Stimulated activated CD8-positive, alpha-beta memory T cell treated with anti-CD3 and anti-CD28 coated beads, Interleukin-7, amount 100 ng/mL, for 1 hour (primary cell): ENCODE measurements around the gene TP53I11.

ENCODE experiments used
- DNase-seq, 2 donors: peaks; one replicate each; pipeline ENCODE4 v3.0.0-alpha.2; 2020; ENCODE audit warnings: low read depth in 2 of 2

The TP53I11 gene

DNA sequence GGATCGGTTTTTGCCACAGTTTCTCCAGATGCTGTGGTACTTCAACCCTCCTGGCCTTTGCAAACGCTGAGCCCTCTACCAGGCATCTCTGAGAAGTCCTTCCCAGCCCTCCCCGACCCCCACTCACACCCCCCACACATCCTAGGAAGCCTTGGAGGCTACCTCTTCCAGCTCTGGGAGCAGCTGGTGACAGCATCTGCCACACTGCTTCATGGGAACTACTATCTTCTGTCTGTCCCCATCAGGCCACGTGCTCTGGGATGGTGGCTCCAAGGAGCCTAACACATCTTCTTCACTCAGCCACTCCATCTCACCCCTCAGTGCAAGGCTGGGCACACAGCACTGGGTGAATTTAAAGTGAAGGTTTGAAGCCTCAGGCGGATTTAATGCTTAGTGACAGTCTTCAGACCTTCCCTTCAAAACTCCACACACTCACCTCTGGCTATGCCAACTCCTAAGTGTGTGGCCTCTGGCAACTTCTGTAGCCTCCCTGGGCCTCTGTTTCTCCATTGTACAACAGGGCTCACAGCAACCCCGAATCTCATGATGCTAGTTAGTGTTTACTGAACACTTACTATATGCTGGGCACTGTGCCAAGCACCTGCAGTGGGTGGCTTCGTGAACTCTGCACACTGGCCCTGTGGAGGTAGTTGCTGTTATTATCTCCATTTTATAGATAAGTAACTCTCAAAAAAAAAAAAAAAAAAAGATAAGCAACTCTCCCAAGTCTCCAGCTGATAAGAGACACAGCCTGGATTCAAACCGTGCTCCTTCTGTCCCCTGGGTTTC is 7.3 kb upstream of the TP53I11 start:
- no peak for DNase-seq

DNA sequence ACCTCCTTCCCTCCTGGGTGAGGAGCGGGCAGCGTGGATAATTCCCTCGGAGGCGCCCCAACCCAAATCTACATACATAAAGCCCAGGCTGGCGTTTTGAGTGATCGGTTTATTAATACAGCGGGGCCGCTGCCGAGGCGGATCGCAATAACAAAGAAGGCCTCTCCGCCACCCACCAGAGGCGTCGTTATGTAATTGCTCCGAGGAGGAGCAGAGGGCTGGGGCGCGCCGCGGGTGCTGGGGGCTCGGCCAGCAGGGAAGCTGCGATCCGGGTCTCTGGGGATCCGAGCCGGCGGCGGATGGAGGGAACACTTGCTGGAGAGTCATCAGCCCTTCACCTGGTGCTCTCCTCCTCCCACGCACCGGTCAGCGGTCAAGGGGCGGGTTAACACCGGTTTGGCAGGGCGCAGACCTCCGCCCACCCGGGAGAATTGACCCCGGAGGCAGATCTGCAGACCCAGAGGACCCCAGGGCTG is 6.4 kb upstream of the TP53I11 start:
- DNase-seq, result no peak

DNA sequence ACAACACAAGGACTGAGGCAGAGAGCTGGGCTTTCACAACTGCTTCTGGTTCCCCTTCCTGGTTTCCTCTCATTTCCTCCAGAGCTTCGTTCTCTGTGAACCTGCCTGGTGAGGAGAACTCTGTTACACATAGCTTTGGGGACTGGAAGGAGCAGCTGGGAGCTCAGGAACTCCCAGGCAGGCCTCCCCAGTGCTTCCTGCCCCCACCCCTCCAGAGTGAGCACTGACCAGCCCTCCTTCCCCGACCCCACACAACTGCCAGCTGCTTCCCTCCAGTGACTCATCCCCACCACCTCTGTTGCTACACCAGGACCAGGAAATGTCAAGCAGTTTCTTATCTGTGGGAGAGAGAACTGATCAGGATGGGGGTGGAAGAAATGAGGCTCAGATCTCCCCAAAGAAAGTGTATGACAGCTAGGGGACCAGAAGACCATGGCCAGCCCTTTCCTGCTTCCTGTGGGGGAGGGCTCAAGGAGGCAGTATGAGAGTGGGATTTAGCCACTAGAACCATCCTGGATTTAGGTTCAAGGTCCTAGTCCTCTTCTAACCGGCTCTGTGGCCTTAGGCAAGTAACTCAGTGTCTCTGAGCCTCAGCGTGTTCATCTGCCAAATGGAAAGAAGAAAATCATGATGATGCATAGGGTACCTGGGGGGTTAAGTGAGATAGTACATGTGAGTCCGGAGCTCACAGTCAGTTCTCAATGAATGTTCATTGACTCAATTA is 4.5 kb upstream of the TP53I11 start:
- no peak for DNase-seq

DNA sequence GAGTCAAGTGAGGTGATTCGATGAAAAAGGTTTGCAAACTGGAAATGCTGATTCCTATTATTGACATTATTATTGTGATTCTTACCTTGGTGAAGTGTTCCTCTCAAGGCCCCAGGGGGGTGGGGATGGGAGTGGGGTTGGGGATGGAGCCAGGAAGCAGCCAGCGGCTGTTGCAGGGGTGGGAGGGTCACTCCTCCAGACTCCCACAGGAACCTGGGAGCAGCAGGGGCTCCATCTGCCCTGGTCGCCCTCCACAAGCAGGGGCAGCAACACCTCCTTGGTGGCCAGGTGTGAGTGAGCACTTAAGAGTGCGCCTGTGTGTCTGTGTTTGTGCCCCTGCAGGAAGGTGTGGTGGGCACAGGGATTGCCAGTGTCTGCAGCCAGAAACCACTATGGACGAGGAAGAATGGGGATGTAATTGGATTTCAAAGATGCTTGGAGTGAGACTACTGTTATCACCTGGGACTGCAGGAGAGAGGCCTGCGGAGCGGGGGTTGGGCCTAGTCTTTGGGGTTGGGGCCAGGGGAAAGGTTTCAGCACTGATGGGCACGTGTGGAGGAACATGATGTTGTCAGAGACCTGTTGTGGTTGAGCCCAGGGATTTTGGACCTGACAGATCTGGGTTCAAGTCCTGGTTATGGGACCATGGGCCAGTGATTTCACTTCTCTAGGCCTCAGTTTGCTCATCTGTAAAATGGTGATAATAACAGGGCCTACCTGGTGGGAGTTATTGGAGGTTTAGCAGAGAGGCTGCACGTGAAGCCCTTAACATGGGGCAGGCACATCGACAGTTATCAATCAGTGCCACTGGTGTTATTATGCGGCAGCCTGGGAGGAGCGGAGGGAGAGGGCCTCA is 3.6 kb upstream of the TP53I11 start:
- no peak for DNase-seq

DNA sequence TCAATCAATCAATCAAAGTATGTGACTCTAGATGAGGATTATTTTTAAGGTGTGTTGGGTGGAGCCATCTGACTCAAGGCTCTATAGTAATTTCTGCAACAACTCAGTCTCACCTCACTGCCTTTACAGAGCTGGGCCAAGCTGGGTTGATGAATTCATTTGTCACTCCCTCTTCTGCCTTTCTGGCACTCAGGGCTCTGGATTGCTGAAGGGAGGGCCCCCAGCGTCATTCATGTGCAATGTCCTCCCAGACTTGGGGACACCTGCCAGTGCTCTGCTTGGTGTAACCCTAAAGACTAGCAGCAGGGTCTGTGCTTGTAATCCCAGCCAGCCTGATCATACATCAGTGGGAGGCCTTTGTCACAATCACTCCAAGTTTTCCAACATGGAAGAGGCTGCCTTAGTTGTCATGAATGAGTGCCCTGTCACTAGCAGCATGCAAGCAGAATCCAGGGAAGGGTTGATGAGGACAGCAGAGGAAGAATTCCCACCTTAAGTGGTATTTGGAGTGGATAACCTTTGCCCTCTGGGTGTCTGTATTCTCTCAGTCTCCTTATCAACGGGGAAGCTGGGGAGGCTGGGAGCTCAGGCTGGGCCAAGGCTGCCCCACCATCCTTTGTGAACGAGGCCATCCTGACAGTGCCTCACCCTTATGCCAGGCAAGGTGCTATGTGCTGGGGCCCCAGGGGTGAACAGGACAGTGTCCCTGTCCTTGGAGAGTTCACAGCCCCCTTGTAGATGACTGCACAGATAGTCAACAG is 2.0 kb upstream of the TP53I11 start:
- no peak for DNase-seq

DNA sequence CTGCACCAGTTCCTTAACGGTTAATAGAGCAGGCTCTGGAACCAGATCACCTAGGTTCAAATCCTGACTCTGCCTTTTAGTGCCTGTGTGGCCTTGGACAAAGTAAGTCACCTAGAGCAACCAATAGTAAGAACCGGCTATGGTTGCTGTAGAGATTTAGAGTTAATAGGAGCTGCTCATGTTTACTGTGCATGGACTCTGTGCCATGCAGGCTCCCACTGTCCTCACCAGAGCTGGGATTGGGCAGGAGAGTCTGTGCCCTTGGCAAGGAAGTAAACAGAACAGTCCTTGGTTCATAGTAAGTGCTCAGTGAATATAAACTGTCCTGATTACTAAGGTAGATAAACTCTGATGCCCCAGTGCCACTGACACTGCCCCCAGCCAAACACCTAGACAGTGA is 1.4 kb upstream of the TP53I11 start:
- DNase-seq, result no peak

DNA sequence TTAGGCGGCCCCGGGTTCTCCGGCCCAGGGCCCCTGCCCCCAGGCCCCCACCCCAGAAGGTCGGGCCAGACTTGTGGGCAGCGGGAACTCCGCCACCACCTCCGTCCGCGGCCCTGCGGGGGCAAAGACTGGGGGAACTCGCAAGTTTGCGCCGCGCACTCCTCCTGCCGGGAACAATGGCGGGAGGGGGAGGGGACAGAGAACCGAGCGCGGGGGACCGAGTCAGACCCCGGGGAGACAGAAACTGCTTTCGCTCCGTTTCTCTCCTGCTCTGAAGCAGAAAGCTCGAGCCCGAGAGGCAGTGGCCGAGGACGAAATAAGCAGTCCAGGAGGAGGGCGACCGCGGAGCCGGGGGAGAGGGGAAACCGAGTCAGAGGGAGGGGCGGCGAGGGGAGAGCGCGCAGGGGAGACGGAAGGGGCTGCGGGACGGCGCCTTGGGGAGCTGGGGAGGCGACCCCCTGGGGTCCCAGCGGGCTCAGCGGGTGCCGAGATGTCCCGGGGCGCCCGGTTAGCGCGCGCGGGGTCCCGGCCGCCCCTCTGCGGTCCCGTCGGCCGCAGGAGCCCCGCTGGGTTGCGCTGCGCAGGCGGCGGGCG is 555 bp downstream of the TP53I11 start:
- no peak for DNase-seq

DNA sequence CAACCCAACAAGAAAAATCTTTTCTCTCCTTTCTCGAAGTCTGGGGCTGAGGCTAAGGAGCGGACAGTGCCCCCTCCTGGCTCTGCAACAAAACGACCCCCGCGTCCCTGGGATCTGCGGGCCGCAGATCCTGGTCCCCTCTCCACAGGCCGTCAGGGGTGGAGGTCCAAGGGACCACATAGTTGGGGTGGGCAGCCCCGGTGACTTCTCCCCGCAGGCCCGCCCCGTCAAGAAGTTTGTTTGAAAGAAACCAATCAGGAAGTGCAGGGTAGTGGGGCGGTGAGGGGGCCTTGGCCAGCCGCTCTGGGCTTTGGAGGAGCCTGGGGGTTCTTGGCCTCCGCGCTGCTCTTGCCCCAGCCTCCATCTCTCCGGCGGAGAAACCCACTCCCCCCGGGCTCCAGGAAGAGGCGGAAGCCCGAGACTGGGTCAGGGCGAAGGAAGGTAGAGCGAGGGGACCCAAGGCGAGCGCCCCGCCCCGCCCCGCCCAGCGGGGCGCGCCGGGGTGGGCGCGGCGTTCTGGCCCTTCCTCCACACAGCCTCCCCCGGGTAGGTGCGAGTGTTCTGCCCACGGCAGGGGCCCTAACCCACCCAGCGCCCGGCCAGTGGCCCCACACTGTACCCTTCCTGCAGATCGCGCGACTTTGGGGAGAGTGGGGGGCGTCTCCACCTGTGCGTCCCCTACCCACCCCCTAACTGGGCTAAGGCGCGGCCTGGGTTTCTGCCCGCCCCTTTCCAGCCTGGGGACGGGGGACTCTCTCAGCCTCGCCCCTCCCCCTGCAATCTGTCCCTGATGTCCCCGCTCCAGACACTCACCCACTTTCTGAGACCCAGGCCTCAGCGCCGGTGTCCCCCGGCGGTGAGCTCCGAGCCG is 1.3 kb downstream of the TP53I11 start:
- DNase-seq, result no peak

DNA sequence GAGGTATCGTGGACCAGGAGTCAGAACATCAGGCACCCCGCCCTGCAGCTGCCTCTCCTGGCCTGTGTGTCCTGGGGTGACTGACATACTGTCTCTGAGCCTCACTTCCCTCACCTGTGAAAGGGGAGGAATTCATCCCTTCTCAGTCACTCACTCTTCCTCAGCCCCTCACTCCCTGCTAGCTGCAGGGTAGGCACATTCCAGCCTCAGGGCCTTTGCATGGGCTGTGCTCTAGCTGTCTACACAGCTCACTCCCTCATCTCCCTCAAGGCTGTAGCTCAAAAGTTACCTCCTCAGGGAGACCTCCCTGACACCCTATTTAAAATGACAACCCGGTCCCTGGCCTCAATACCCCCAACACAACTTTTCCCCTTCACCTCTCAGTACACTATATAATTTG is 2.5 kb downstream of the TP53I11 start:
- no peak for DNase-seq

DNA sequence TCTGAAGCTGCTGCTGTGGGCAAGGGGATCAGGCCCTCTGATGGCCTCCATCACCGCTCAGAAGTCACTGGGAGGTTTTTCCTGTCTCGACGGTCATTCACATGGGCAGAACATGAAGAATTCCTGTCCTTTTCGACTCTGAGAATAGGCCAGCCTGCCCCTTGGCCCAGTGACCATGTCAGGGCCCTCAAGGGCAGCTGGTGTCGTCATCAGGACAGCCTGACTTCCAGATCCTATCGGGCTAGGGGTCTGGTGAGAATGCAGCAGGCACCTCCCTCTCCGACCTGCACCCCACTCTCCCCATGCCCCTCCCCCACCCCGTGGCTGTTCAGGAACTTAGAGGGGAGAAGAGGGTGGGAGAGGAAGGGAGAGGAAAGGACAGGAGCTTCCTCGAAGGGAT is 3.6 kb downstream of the TP53I11 start:
- no peak for DNase-seq

DNA sequence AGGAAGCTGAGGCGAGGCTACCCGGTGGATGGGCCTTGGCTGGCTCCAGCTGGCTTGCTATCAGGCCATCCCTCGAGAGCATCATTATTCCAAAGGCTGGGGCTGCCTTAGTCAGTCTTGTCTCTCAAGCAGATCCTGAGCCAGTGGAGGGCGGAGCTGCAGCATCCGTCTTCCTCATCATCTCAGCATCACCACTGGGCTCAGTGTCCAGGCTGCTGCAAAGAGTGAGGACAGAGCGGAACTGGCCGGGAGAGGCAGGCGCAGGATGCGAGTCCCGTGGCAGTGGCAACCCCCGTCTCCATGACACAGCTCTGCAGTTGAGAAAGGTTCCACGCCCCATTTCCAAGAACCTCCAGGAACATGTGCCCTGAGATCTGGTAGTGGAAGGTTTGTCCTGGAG is 4.4 kb downstream of the TP53I11 start:
- DNase-seq, result no peak

DNA sequence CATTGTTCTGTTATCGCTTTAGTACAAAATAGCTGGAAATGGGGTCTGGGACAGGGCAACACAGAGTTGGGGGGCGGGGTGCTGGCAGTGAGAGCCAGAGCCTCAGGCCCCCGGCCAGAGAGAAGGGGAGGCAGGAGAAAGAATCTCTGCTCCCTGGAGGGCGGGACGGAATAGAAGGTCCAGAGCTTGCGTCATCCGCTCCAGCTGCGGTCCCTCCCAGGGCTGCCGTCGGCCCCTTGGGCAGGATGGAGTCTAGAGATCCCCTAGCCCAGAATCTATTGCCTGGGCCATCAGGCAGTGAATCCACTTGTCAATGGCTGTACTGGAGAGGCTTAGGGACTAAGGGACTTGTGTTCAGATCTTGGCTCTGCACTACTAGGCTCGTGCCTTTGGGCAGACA is 5.0 kb downstream of the TP53I11 start:
- DNase-seq, result no peak

DNA sequence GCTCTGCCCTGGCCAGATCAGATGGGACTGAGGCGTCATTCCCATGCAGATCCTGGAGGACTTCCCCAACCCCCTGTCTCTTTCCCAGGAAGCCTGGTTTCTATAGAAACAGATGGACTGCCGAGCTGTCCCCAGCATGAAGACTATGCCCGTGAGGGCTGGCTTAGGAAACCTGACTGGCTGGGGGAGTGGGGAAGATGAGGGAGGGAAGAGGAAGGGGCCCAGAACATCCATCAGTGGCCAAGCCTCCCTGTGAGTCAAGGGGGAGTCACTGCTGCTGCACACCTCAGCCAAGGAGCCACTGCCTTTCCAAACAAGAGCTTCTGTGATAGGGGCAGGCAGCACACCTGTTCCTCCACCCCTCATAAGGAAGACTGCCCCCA is 5.8 kb downstream of the TP53I11 start:
- DNase-seq, result no peak

DNA sequence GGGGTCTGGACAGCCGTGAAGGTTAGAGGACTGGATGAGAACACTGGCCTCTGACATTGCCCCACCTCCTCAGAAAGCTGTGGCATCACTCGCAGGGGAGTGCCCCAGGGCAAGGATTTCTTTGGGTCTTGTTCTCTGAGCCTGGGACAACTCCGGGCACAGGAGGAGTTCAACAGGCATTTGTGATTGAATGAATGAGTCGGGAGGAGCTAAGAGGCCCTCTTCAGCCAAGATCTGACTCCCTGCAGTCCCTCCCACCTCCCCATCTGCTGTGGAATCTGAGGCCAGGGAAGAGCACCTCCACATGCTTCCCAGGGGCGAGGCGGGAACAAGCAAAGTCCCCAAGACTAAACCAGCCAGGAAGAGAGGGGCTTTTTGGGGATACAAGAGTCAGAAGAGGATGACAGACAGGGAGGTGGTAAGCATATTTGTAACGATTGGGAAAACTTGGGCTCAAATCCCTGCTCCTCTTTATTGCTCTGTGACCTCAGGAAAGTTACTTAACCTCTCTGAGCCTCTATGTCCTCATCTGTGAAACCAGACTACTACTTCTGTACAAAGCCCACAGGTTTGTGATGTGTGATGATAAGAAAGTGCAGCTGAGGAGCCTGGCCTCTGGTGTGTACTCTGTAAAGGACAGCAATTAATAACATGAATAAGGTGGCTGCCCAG is 6.4 kb downstream of the TP53I11 start:
- DNase-seq, result no peak

DNA sequence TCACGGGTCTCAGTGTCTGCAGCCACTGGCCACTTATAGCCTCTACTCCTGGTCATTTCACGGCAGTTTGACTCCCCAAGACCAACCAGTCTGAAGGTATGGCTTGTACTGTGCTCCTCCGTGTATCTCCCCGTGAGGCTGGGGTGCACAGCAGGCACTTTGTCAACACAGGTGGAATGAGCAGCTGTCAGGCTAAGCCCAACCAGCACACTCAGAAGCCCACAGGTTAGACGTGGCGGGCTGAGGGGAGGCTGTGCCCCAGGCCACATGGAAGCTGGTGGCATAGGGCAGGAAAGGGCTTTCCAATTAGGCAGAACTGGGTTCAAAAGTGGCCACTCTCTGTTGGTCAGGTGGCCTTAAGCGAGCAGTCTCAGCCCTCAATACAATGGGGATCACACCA is 7.0 kb downstream of the TP53I11 start:
- no peak for DNase-seq

DNA sequence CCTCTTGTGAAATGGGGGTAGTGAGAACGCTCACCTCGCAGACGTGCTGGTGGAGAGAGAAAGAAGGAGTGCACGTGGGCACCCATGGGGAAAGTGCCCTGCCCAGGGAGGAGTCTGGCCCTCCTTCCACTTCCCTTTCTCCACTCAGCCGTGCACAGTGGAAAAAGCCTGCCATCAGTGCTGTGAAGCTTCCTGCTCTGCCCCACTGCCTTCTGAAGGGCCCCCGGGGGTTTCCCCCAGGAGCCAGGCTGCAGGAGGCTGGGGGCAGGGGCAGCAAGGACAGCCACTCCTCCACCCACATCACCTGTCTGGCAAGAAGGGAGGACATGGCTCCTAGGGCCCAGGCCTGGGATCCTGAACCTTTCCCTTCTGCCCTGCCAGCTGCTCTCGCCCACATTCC is 7.6 kb downstream of the TP53I11 start:
- DNase-seq, result no peak

DNA sequence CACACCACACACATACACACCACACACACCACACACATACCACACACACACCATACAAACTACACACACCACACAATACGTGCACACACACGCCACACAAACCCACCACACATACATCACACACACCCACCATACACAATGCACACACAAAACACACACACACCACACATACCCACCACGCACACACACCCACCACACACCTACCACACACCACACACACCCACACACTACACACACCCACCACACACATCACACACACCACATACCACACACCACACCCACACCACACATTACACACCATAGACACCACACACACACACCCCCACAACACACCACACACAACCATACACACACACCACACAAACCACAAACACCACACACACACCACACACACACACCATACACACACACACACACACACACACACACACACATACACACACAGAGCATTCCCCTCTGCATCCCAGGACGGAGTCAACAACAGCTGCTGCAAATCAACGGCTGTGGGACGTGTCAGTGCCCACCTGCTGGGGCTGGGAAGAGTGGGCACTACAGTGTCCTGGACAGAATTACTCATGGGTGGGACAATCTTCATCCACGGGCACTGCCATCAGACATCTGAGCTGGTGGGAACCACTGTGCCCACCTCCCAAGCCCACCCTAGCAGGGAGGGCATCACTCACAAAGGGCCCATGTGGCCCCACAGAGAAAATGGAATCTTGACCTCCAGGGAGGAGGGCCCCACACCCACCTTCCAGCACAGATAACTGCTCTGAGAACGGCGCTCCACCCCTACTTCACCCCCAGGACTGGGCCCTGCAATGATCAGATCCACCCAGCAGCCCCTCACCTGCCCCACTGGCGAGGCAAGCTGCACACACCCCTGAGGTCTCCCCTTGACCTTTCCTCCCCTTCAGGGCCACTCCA is 8.4 kb downstream of the TP53I11 start:
- DNase-seq, result no peak

DNA sequence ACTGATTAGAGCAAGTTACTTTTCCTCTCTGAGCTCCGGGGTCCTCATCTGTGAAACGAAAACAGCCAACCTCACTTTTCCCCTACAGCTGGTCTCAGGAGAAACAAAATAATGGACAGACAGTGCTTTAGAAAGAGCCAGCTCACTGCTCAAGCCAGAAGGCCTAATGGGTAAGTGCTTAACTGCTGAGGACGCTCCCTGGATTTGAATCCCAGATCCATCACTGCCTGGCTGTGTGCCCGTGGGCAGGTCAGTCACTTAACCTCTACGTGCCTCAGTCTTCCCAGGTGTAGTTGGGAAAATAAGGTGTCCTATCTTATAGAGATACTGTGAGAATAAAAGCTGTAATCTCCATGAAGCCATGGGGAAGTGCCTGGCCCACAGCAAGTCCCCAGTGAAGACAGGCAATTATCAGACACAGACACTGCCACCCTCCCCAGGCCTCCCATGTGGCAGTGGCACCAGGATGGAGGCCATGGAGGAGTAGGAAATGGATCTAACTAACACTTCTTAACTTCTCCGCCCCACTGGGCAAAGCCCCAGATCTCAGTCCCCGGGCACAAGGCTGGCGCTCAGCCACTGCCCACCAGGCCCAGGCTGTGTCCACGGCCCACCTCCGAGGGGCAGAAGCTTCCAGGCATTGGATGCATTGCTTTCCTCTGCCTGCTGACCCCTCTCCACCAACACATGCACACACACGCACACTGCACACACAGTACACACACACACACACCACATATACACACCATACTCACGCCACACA is 9.2 kb downstream of the TP53I11 start:
- DNase-seq, result no peak
